H9 (cell line): Measurements from ENCODE around the gene LRP8. TPM values are rescaled to one million over a fixed set of nuclear protein-coding genes. Genes with fewer than 3 reads are reported as not detected.

Experiments
- DNase-seq: peaks from one replicate; pipeline ENCODE4 v3.0.0-alpha.2; 2017
- H2AFZ ChIP-seq: one replicate; pipeline ENCODE4 v1.6.1; 2013; ENCODE audit warnings: mild to moderate bottlenecking, low read length, control low read depth, moderate library complexity
- H2AK5ac ChIP-seq: 2 replicates; pipeline ENCODE4 v1.6.1; 2013; ENCODE audit warnings: low read length, control low read depth, mixed read lengths; ENCODE audit not compliant: insufficient read length
- H2BK120ac ChIP-seq: one replicate; pipeline ENCODE4 v1.6.1; 2013; ENCODE audit warnings: low read depth, mild to moderate bottlenecking, low read length, control low read depth, inconsistent platforms; ENCODE audit not compliant: poor library complexity, severe bottlenecking
- H2BK12ac ChIP-seq: 2 replicates; pipeline ENCODE4 v1.6.1; 2013; ENCODE audit warnings: low read length, control low read depth, mixed read lengths, low read depth; ENCODE audit not compliant: insufficient read length
- H2BK15ac ChIP-seq: 2 replicates; pipeline ENCODE4 v1.6.1; 2013; ENCODE audit warnings: low read depth, low read length, control low read depth
- H2BK20ac ChIP-seq: one replicate; pipeline ENCODE4 v1.6.1; 2013; ENCODE audit warnings: low read depth, mild to moderate bottlenecking, low read length, control low read depth, inconsistent platforms; ENCODE audit not compliant: poor library complexity, severe bottlenecking
- H2BK5ac ChIP-seq: 2 replicates; pipeline ENCODE4 v1.6.1; 2013; ENCODE audit warnings: low read length, control low read depth, mixed read lengths; ENCODE audit not compliant: insufficient read length
- H3K14ac ChIP-seq: 2 replicates; pipeline ENCODE4 v1.6.1; 2013; ENCODE audit warnings: low read length, control low read depth; ENCODE audit not compliant: insufficient read depth
- H3K18ac ChIP-seq: 2 replicates; pipeline ENCODE4 v1.6.1; 2013; ENCODE audit warnings: low read depth, mild to moderate bottlenecking, mixed read lengths, low read length, control low read depth; ENCODE audit not compliant: insufficient read length
- H3K23ac ChIP-seq: 2 replicates; pipeline ENCODE4 v1.6.1; 2013; ENCODE audit warnings: low read length, control low read depth, mixed read lengths, low read depth; ENCODE audit not compliant: insufficient read length
- H3K23me2 ChIP-seq: 2 replicates; pipeline ENCODE4 v1.6.1; 2013; ENCODE audit warnings: low read depth, mild to moderate bottlenecking, mixed read lengths, low read length, control low read depth; ENCODE audit not compliant: insufficient read length, poor library complexity, severe bottlenecking
- H3K27ac ChIP-seq: 2 replicates; pipeline ENCODE4 v1.5.1; 2013; ENCODE audit warnings: low read length, control low read depth, mixed read lengths, low read depth; ENCODE audit not compliant: insufficient read length
- H3K27me3 ChIP-seq: 2 replicates; pipeline ENCODE4 v1.6.1; 2013; ENCODE audit warnings: low read length, control low read depth, inconsistent platforms; ENCODE audit not compliant: insufficient read depth
- H3K4ac ChIP-seq: 2 replicates; pipeline ENCODE4 v1.6.1; 2013; ENCODE audit warnings: low read depth, mild to moderate bottlenecking, control low read depth, inconsistent platforms, low read length, moderate library complexity
- H3K4me1 ChIP-seq: 2 replicates; pipeline ENCODE4 v1.6.1; 2013; ENCODE audit warnings: low read length, control low read depth, inconsistent platforms; ENCODE audit not compliant: insufficient read depth
- H3K4me2 ChIP-seq: 2 replicates; pipeline ENCODE4 v1.6.1; 2013; ENCODE audit warnings: low read length, control low read depth, mixed read lengths; ENCODE audit not compliant: insufficient read length, insufficient read depth
- H3K56ac ChIP-seq: 2 replicates; pipeline ENCODE4 v1.6.1; 2013; ENCODE audit warnings: low read depth, mild to moderate bottlenecking, mixed read lengths, low read length, control low read depth; ENCODE audit not compliant: insufficient read length
- H3K79me1 ChIP-seq: 2 replicates; pipeline ENCODE4 v1.6.1; 2013; ENCODE audit warnings: low read depth, mild to moderate bottlenecking, moderate library complexity, low read length, control low read depth, inconsistent platforms; ENCODE audit not compliant: insufficient read depth, poor library complexity, severe bottlenecking
- H3K79me2 ChIP-seq: 2 replicates; pipeline ENCODE4 v1.6.1; 2013; ENCODE audit warnings: low read length, control low read depth, inconsistent platforms; ENCODE audit not compliant: insufficient read depth
- H3K9ac ChIP-seq: 2 replicates; pipeline ENCODE4 v1.6.1; 2013; ENCODE audit warnings: low read length, control low read depth, mixed read lengths; ENCODE audit not compliant: insufficient read length; ENCODE audit errors: extremely low read depth
- H3K9me3 ChIP-seq: one replicate; pipeline ENCODE4 v1.6.1; 2013; ENCODE audit warnings: low read depth, low read length, inconsistent platforms; ENCODE audit not compliant: control insufficient read depth
- H3T11ph ChIP-seq: one replicate; pipeline ENCODE4 v1.6.1; 2013; ENCODE audit warnings: mild to moderate bottlenecking, low read length, control low read depth, inconsistent platforms
- H4K20me1 ChIP-seq: one replicate; pipeline ENCODE4 v1.6.1; 2013; ENCODE audit not compliant: control insufficient read depth, insufficient read length, insufficient read depth
- H4K5ac ChIP-seq: 2 replicates; pipeline ENCODE4 v1.6.1; 2013; ENCODE audit warnings: low read depth, mild to moderate bottlenecking, mixed read lengths, low read length, control low read depth; ENCODE audit not compliant: insufficient read length
- H4K8ac ChIP-seq: replicated peaks from 2 replicates; pipeline ENCODE4 v1.6.1; 2013; ENCODE audit warnings: low read length, control low read depth, mixed read lengths, low read depth; ENCODE audit not compliant: insufficient read length
- H4K91ac ChIP-seq: 2 replicates; pipeline ENCODE4 v1.6.1; 2013; ENCODE audit warnings: low read depth, mild to moderate bottlenecking, moderate library complexity, mixed read lengths, low read length, control low read depth; ENCODE audit not compliant: insufficient read length
- H3K27ac Mint-ChIP-seq, 3 experiments: 2 replicates in 2 of 3; 3 replicates in 1 of 3; pipeline ENCODE4 v1.8.0; 2020 to 2021; ENCODE audit warnings: mixed read lengths in 3 of 3, mild to moderate bottlenecking in 1 of 3, moderate library complexity in 1 of 3
- H3K27me3 Mint-ChIP-seq: 2 replicates; pipeline ENCODE4 v1.8.0; 2021; ENCODE audit warnings: low read depth, mild to moderate bottlenecking, moderate library complexity, mixed read lengths
- H3K36me3 Mint-ChIP-seq, 3 experiments: 2 replicates in 2 of 3; 3 replicates in 1 of 3; pipeline ENCODE4 v1.8.0; 2020 to 2021; ENCODE audit warnings: low read depth in 3 of 3, mixed read lengths in 3 of 3; ENCODE audit not compliant: insufficient read depth in 1 of 3
- H3K4me1 Mint-ChIP-seq, 2 experiments: 2 replicates each; pipeline ENCODE4 v1.8.0; 2020; ENCODE audit warnings: mixed read lengths in 2 of 2
- H3K4me3 Mint-ChIP-seq, 2 experiments: 2 replicates in 1 of 2; 3 replicates in 1 of 2; pipeline ENCODE4 v1.8.0; 2020 to 2021; ENCODE audit warnings: mild to moderate bottlenecking in 2 of 2, mixed read lengths in 2 of 2, moderate library complexity in 1 of 2
- H3K9me3 Mint-ChIP-seq, 2 experiments: 2 replicates in 1 of 2; 3 replicates in 1 of 2; pipeline ENCODE4 v1.8.0; 2020; ENCODE audit warnings: mild to moderate bottlenecking in 2 of 2, mixed read lengths in 2 of 2, moderate library complexity in 1 of 2
- WGBS: extraction: QIAGEN DNeasy Blood & Tissue Kit; methylation state at CpG from one replicate; pipeline ENCODE4 v1.1.7; 2013; ENCODE audit warnings: missing lambda C conversion rate, low lambda C conversion rate, mixed read lengths; ENCODE audit not compliant: insufficient read length; ENCODE audit errors: extremely low coverage; 5-methylcytosine and 5-hydroxymethylcytosine counted together
- total RNA-seq: library from RNA; stranded (reverse); gene quantifications from 2 replicates; pipeline ENCODE4 v1.2.1, GENCODE V29; 2021
- TF ChIP-seq, protein P1 (sequence below): fragments of 200-600 bp; sonication (generic); conservative IDR thresholded peaks from 3 replicates; pipeline ENCODE4 v1.8.0; 2021; ENCODE audit warnings: antibody characterized with exemption, mild to moderate bottlenecking

The LRP8 gene
- total RNA-seq, 1 experiment from 2014 or later: 78.6 TPM

DNA sequence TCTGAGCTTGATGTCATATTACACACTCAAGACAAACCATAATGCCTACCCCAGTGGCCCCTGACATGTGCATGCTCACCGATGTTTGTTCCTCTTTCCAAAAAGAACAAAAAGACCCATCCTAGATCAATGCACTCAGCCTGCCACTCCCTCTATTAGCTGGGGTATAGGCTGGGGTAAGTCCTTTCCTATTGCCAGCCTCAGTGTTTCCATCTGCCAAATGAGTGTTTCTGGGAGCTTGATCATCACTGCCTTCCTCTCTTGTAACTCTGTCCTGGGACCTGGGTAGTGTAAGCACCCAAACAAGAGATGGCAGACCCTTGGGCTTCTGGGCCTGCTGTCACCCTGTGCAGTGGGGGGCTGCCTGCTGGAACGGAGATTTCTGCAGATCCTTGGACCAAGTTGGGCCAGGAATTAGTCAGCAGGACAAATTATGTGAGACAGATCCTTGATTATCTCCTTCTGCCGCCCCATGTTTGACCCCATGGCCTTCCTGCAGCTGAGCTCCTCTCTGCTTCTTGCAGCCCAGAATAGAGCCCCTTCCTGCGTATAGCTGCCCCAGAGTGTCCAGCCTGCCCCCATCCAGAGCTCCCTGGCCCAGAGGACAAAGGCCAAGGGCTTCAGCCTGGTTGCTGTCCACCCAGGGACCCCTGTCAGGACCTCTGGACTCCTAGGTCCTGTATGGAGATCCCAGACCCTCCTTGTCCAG lies 31.5 kb upstream of the LRP8 start:
- no CpG with 5 or more reads among the region's 4 CpGs for WGBS

More for the DNA sequence above, 31.5 kb upstream of the LRP8 start:
- no peak overlapping the region for H2BK20ac ChIP-seq
- H4K91ac ChIP-seq: no peak overlapping the region
- H3T11ph ChIP-seq: no peak overlapping the region
- no peaks in the 10 kb centered on the region for H3K27me3 ChIP-seq
- H3K56ac ChIP-seq: no peak overlapping the region
- no peaks in the 10 kb centered on the region for H3K23me2 ChIP-seq
- Mint-ChIP-seq H3K4me1 (peaks cover 17 to 26% of the 10 kb centered on the region in 2 experiments), H3K9me3 (peaks cover 0 to 6% of the 10 kb centered on the region in 2 experiments; a peak in 3 of 5 replicates), H3K4me3 (no peak overlapping the region), H3K27me3 (peaks cover 25% of the 10 kb centered on the region), H3K27ac (no peak overlapping the region; a peak in 1 of 7 replicates), H3K36me3 (peaks cover 0 to 3% (median 1%) of the 10 kb centered on the region in 3 experiments; a peak in 1 of 7 replicates)
- H3K27ac ChIP-seq: no peak overlapping the region
- H3K18ac ChIP-seq: no peak overlapping the region
- H3K79me2 ChIP-seq: no peaks in the 10 kb centered on the region
- H3K9ac ChIP-seq: no peak overlapping the region
- H3K4ac ChIP-seq: no peak overlapping the region
- no peak overlapping the region for H2BK5ac ChIP-seq
- no peaks in the 10 kb centered on the region for H3K9me3 ChIP-seq
- TF ChIP-seq, protein P1, sequence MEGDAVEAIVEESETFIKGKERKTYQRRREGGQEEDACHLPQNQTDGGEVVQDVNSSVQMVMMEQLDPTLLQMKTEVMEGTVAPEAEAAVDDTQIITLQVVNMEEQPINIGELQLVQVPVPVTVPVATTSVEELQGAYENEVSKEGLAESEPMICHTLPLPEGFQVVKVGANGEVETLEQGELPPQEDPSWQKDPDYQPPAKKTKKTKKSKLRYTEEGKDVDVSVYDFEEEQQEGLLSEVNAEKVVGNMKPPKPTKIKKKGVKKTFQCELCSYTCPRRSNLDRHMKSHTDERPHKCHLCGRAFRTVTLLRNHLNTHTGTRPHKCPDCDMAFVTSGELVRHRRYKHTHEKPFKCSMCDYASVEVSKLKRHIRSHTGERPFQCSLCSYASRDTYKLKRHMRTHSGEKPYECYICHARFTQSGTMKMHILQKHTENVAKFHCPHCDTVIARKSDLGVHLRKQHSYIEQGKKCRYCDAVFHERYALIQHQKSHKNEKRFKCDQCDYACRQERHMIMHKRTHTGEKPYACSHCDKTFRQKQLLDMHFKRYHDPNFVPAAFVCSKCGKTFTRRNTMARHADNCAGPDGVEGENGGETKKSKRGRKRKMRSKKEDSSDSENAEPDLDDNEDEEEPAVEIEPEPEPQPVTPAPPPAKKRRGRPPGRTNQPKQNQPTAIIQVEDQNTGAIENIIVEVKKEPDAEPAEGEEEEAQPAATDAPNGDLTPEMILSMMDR: no peak
- H2BK120ac ChIP-seq: no peak overlapping the region
- no peak overlapping the region for H3K14ac ChIP-seq
- peak; percentile 17 for DNase-seq
- no peak overlapping the region for H3K23ac ChIP-seq
- H3K4me2 ChIP-seq: no peak overlapping the region
- no peak overlapping the region for H2AK5ac ChIP-seq
- no peaks in the 10 kb centered on the region for H3K79me1 ChIP-seq
- H3K4me1 ChIP-seq: no peaks in the 10 kb centered on the region
- H2BK12ac ChIP-seq: no peak overlapping the region
- no peak overlapping the region for H4K8ac ChIP-seq
- H2AFZ ChIP-seq: no peak overlapping the region
- H4K5ac ChIP-seq: no peak overlapping the region
- H4K20me1 ChIP-seq: no peaks in the 10 kb centered on the region
- no peak overlapping the region for H2BK15ac ChIP-seq
